Activated T-cell treated with anti-CD3 and anti-CD28 coated beads for 48 hours (primary cell): ENCODE data around the gene APP.

Experiments used
- DNase-seq: peaks from one replicate; pipeline ENCODE4 v3.0.0-alpha.2; 2020; ENCODE audit warnings: low read depth

APP gene

GRCh38 chr21:26127073-26127814 lies 43.3 kb downstream of the APP start:
- DNase-seq, result no peak

DNA sequence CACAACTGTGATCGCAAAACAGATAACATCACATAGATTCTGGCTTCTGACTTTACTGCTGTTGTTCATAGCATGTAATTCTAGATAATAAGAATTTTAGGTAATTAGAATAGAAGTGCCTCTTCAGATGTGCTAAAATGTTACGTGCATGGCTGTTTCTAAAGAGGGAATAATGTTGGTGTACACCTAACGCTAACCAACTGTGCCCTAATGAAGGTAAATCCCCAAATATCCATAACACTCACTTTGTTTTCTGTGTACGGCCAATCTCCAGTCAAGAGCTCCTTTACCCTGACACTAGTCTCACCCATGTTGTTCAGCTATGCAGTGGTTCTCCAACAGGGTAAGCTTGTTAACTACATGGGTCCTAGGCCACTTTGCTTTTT lies 44.4 kb downstream of the APP start:
- DNase-seq, result no peak

- DNase-seq, result no peak
These were observed 45.0 kb downstream of the APP start for GRCh38 chr21:26125433-26126167.

DNA sequence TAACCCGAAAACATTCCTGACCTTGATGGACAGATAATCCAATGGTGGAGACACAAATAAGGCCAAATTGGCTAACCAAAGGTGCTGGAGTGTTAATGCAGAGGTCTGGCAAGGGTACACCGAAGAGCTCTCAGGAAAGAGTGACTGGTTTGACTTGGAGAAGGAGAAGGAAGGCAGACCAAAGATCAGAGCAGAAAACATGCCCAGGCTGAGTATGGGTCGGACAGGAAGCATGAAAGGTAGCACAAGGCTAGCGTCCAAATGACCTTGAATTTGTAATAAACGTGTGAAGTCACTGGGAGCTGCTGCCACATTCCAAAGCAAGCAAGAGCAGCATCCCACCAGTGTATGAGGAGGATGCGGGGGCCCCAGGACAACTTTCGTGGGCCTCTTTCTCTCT lies 45.7 kb downstream of the APP start:
- DNase-seq, result no peak

DNA sequence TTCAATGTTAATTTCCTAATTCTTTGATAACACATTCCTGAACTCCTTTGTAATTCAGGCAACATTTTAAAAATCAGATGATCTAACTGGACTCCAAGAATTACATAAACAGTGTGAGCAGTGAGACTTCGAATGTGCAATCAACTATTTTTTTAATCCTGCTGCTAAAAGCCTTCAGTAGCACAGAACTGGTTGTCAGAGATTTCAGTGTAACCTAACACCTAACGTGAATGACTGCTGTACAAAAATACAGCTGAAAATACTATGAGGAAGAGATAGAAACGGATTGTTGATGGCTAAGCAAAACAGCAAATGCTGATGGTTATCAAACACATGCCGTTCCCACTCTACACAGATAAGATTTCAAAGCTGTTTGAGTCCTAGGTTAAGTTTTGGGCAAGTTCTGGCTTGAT lies 46.1 kb downstream of the APP start:
- no peak for DNase-seq

- no peak for DNase-seq
These were observed 47.6 kb downstream of the APP start for GRCh38 chr21:26123012-26123411.

- no peak for DNase-seq
These were observed 49.7 kb downstream of the APP start for GRCh38 chr21:26120828-26121227.

- DNase-seq, result no peak
These were observed 50.7 kb downstream of the APP start for GRCh38 chr21:26119906-26120305.

DNA sequence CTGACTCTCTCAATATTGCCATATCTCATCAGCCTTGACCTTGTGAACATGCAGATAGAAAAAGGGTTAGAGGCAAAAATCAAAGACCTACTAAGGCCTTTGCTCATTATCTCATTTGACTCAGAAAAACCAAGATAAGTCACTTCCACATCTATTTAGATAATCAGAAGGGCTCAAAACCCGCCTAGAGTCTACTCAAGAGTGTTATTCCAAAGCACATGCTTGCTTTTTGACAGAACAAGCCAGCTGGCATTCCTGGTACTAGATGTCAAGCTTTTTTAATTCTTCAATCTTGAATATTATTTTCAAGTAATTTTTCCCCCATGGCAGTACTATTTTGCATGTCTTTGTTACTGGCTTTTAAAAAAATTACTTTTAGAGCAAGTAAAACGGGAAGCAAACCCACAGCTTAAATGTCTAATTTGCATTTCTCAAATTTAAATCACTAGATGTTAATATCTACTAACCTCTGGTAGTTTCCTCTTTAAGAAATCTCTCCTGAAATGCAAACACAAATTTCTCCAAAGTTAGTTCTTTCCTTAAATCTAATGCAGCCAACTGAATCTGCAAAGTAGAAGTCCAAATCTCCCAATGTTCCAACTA lies 51.5 kb downstream of the APP start:
- DNase-seq, result no peak

DNA sequence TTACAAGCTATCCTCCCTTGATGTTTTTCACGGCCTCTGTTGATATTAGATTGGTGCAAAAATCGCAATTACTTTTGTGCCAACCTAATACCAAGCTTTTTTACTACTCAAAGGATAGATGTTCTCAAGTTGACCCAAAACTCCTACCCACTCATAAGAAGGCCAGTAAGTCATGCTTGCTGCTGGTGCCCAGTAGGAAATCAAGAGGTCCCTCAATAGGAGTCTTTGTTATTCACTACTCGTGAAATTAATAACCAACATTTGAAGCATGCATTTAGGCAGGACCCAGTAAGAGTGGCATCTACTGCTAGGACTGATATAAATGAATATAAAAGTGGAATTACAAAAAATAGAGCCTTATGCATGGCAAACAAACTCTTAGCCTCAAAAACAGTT lies 52.6 kb downstream of the APP start:
- DNase-seq, result no peak

DNA sequence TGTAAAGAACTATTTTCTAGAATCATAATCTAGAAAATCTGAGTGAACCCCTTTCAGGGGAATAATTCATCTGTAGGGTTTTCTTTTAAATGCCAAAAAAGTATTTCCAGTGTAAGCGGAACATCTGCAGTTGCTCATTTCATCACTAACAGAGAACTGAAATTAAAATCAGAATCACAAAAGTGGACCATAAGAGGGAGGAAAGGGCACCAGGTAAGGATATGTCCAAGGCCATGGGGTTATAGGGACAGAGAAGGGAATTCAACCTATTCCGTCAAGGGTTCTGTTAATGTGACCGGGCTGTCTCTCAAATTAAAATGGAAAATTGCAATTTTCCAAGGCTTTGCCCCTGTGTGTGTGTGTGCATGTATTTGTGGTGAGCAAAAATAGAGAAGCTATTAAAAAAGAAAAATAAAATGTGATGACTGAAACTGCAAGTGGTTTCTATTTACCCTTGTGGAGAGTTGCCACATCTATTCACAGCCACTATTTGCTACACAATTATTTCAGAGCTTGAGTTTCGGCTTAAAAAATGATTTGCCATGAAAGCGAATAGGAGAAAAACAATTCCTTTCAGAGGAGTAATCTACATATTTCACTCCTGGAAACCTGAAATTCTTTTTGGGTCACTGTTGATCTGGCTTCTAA lies 53.1 kb downstream of the APP start:
- no peak for DNase-seq

GRCh38 chr21:26116456-26117011 lies 54.0 kb downstream of the APP start:
- no peak for DNase-seq

DNA sequence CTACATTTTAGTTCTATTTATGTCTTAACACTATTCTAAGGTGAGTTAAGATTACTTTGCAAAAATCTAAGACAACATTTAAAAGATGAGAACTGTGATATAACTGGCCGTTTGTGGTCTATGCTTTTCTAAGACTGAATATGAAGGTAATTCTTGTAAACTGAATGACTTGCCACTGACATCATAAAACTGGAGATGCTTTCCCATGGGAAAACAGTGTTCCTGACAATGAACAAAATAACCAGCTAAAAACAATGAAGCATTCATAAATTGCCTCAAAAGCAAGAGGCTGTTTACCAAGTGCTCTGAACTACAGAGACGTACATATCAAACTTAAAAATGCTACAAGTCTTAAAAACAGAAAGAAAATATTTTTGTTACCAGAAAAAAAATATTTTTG lies 54.7 kb downstream of the APP start:
- DNase-seq, result no peak

GRCh38 chr21:26115305-26115704 lies 55.3 kb downstream of the APP start:
- no peak for DNase-seq

GRCh38 chr21:26112975-26113374 lies 57.6 kb downstream of the APP start:
- DNase-seq, result no peak

- DNase-seq, result no peak
These were observed 58.3 kb downstream of the APP start for GRCh38 chr21:26112127-26112742.

GRCh38 chr21:26110715-26111114 lies 59.9 kb downstream of the APP start:
- DNase-seq, result no peak

DNA sequence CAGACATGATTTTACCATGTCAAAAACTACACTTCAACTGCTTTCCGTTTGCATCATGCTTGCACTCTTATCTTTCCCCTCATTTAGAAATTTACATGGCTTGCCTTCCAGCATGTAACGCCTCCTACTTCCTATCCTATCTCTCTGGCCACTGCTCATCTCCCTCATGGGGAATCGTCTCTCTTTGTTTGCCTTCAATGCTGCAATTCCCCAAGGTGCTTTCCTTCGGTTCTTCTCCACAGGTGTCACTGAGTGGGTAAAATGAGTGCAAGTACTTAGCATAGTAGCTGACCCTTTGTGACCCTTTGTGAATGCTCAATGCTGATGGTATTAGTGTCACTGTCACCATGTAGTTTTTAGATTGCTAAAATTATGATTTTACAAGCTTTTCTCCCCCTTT lies 63.1 kb downstream of the APP start:
- DNase-seq, result no peak

GRCh38 chr21:26106562-26106961 lies 64.0 kb downstream of the APP start:
- no peak for DNase-seq

DNA sequence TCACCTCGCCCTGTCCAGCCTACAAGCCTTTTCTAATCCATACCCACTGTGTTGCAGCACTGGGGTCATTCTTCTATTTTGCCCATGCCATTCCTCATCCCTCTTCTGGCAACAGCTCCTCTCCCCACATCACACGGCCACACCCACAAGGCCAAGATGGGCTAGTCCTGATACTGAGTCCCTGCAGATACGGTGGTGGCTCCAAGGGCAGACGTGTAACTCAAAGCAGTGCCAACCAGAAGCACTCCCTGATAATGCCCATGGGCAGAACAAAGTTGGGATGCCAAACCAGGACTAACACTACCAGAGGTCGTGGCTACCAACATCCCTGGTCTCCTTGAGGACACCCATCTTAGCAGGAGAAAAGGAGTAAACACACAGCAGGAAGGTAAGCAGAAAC lies 64.8 kb downstream of the APP start:
- DNase-seq, result no peak

DNA sequence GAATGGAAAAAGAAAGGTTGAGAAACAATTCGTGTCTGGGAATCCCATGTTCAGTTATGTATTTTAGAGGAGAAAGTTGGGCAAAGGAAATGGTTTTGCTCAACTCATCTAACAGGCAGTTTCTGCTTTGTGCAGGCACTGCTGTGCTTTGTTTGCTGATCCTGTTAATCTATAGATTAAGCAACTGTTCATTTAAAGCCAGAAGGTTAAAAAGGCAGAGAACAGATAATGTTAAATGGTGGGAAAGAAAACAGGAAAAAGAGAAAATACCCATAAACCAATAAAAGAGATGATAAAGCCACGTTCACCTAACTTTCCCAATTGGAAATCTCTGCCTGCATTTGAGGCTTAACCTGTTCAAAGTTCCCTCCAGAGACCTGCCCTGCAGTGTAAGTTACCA lies 70.0 kb downstream of the APP start:
- DNase-seq, result no peak

GRCh38 chr21:26099610-26100219 lies 70.9 kb downstream of the APP start:
- DNase-seq, result no peak
